Measurements from ENCODE around the gene TMEM208. TPM values are rescaled to one million over a fixed set of nuclear protein-coding genes. Genes with fewer than 3 reads are reported as not detected.

TMEM208 gene
- total RNA-seq, 4 donors from 2014 or later, result 14.7 to 35.8 (median 29.2) TPM

DNA sequence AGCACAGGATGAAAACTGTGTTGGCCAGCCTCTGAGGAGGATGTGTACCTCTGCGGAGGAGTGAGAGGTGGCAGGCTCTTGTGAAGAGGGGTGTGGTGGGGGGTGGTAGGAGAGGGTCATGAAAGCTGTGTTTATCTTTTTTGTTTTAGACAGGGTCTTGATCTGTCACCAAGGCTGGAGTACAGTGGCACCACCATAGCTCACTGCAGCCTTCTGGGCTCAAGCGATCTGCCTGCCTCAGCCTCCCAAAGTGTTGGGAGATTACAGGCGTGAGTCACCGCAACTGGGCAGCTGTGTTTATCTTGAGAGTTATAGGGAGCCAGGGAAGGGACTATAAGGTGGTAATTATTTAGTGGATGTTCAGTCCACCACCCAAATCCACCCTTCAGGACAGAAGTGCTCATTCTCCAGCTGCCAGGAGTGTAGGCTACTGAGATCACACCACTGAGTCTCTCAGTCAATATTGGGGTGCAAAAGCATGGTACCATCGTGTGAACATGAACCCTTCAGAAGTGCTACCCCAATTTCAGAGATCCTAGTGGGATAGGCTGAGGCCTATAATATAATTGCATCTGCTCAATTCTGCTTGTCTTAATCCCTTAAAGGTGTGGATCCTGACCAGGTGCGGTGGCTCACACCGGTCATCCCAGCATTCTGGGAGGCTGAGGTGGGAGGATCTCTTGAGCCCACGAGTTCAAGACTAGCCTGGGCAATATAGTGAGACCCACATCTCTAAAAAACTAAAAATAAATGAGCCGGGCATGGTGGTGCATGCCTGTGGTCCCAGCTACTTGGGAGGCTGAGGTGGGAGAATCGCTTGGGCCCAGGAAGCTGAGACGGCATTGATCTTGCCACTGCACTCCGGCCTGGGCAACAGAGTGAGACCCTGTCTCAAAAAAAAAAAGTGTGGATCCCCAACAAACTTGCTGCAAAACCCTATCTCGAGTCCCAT lies 36.2 kb upstream of the TMEM208 start:
- Histone ChIP-seq H3K4me1 (peaks cover 24 to 33% of the 10 kb centered on the region in 2 donors), H3K27me3 (no peaks in the 10 kb centered on the region), H3K27ac (peak overlapping the region in 1 of 4 donors; percentile 28), H3K36me3 (peaks cover 0 to 22% of the 10 kb centered on the region in 2 donors), H3K4me3 (peak overlapping the region in 1 of 4 donors; percentile 8), H3K9me3 (no peaks in the 10 kb centered on the region)
- intact Hi-C loops (cut with DNase I; ENCODE audit: low total_unique reads) (no loop called here), in situ Hi-C loops (cut with MboI; ENCODE audit: low sequenced_read_pairs in 4 of 4) (no loop called here)
- ATAC-seq (no peak), DNase-seq (no peak)
- TF ChIP-seq, protein P1, sequence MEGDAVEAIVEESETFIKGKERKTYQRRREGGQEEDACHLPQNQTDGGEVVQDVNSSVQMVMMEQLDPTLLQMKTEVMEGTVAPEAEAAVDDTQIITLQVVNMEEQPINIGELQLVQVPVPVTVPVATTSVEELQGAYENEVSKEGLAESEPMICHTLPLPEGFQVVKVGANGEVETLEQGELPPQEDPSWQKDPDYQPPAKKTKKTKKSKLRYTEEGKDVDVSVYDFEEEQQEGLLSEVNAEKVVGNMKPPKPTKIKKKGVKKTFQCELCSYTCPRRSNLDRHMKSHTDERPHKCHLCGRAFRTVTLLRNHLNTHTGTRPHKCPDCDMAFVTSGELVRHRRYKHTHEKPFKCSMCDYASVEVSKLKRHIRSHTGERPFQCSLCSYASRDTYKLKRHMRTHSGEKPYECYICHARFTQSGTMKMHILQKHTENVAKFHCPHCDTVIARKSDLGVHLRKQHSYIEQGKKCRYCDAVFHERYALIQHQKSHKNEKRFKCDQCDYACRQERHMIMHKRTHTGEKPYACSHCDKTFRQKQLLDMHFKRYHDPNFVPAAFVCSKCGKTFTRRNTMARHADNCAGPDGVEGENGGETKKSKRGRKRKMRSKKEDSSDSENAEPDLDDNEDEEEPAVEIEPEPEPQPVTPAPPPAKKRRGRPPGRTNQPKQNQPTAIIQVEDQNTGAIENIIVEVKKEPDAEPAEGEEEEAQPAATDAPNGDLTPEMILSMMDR (IDR thresholded peaks at IDR 0.05 in 4 of 5, conservative IDR thresholded peaks at IDR 0.05 in 1 of 5), result no peak
- TF ChIP-seq POLR2A (IDR thresholded peaks at IDR 0.05), result no peak

DNA sequence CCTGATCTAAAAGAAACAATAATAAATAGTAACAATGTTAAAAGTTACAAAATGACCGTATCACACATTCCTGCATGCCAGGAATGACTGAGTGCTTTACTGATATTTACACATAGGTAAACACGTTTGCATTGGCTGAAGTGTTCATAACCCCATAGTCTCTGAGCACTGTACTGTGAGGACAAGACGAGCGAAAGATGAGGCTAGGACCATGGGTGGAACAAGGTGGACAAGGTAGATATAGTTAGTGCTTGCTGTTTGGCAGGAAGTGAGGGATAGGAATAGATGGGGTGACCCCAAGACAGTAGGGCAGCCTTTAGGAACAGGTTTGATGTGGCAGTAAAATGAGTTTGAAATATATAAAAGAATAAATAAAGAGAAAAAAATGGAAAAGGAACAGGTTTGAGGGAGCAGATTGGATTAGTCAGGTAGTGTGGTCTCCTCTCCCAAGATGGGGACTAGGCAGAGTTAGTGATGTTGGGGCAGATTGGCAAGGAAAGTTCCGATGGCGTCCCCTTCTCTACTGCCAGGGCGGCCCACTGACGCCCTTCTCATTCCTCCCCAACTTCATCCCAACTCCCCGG lies 35.4 kb upstream of the TMEM208 start:
- Histone ChIP-seq H3K4me1 (peaks cover 22 to 30% of the 10 kb centered on the region in 2 donors), H3K4me3 (peak overlapping the region; percentile 40 to 99 (median 94)), H3K27me3 (no peaks in the 10 kb centered on the region), H3K36me3 (peaks cover 0 to 30% of the 10 kb centered on the region in 2 donors), H3K9me3 (no peaks in the 10 kb centered on the region), H3K27ac (peak overlapping the region; percentile 28 to 90 (median 57))
- in situ Hi-C loops (cut with MboI; ENCODE audit: low sequenced_read_pairs in 4 of 4), result no loop called here
- ATAC-seq, result no peak
- intact Hi-C loops (cut with DNase I; ENCODE audit: low total_unique reads), result no loop called here
- TF ChIP-seq, protein P1 (IDR thresholded peaks at IDR 0.05 in 4 of 5, conservative IDR thresholded peaks at IDR 0.05 in 1 of 5), result no peak
- no peak for TF ChIP-seq POLR2A (IDR thresholded peaks at IDR 0.05)
- no peak for DNase-seq

DNA sequence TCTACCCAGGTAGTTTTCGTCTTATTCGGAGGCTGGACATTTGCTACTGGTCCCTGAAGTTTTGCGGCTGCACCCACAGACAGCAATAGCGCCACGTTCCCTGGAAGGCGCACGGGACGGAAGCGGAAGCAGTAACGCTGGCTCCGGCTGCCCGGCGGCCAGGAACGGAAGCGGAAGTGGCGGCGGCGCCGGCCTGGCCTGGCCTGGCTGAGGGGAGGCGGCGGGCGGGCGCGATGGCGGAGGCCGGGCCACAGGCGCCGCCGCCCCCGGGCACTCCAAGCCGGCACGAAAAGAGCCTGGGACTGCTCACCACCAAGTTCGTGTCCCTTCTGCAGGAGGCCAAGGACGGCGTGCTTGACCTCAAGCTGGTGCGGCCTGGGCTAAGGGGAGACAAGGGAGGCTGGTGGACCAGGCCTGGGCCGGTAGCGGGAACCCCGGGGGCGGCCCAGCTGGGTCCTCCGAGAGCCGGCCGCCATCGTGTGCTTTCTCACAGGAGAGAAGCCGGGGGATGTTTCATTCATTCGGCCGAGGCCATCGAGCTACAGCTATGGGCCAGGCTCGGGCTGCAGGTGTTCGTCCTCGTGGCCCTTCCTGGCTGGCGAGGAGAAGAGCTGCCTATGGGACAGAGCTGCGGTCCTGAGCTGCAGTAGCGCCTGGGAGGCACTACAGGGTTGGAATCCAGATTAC lies 34.8 kb upstream of the TMEM208 start, which contains the start of gene E2F4:
Gene E2F4, plus strand, starts transcription at position 161 of the 687 bp plus-strand sequence. Its CDS starts 73 bp downstream, at position 234.
- H3K4me3 ChIP-seq, result peak within 1 kb of the TSS; percentile 92 to 99 (median 94)
- TF ChIP-seq, protein P1 (IDR thresholded peaks at IDR 0.05 in 4 of 5, conservative IDR thresholded peaks at IDR 0.05 in 1 of 5), result peak in 1 of 5 experiments; percentile 18
- peak; percentile 81 to 88 for TF ChIP-seq POLR2A (IDR thresholded peaks at IDR 0.05)
- H3K27ac ChIP-seq, result peak within 1 kb of the TSS; percentile 81 to 90 (median 86)
- intact Hi-C loops (cut with DNase I; ENCODE audit: low total_unique reads), result loop anchor here (1.0 kb wide), 1 partner anchor 35 kb away; the partner anchor contains the start of gene TMEM208
- DNase-seq, result peak; percentile 86 to 87
- H3K27me3 ChIP-seq, result no peaks in the 10 kb centered on the region
- H3K9me3 ChIP-seq, result no peaks in the 10 kb centered on the region
- peaks cover 3 to 36% of the 10 kb centered on the region in 2 donors for H3K36me3 ChIP-seq
- H3K4me1 ChIP-seq, result peaks cover 22 to 30% of the 10 kb centered on the region in 2 donors
- peak; percentile 92 to 93 for ATAC-seq
- in situ Hi-C loops (cut with MboI; ENCODE audit: low sequenced_read_pairs in 4 of 4), result no loop called here

DNA sequence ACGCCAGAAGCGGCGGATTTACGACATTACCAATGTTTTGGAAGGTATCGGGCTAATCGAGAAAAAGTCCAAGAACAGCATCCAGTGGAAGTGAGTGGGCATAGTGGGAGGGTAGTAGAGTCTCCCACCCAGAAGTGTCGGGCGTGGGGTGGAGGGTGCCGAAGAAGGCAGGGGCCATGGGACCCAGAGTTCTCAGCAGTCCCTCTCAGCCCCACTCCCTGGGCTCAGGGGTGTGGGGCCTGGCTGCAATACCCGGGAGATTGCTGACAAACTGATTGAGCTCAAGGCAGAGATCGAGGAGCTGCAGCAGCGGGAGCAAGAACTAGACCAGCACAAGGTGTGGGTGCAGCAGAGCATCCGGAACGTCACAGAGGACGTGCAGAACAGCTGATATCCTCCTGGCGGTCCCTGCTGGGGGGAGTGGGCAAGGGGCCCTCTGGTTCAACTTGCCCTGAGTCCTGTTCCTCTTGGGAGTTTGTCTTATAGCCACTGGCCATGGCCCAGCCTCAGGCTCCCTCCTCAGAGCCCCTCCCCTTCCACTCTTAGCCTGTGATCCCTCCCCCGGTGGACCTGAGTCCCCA lies 34.1 kb upstream of the TMEM208 start:
- peaks cover 3 to 42% of the 10 kb centered on the region in 2 donors for H3K36me3 ChIP-seq
- intact Hi-C loops (cut with DNase I; ENCODE audit: low total_unique reads), result loop anchor here (1.0 kb wide), 1 partner anchor 34 kb away; the partner anchor contains the start of gene TMEM208
- peak overlapping the region; percentile 92 to 99 (median 94) for H3K4me3 ChIP-seq
- H3K9me3 ChIP-seq, result no peaks in the 10 kb centered on the region
- in situ Hi-C loops (cut with MboI; ENCODE audit: low sequenced_read_pairs in 4 of 4), result no loop called here
- no peak for DNase-seq
- no peak for TF ChIP-seq POLR2A (IDR thresholded peaks at IDR 0.05)
- TF ChIP-seq, protein P1 (IDR thresholded peaks at IDR 0.05 in 4 of 5, conservative IDR thresholded peaks at IDR 0.05 in 1 of 5), result no peak
- peak overlapping the region; percentile 81 to 90 (median 86) for H3K27ac ChIP-seq
- H3K4me1 ChIP-seq, result peaks cover 22 to 31% of the 10 kb centered on the region in 2 donors
- no peaks in the 10 kb centered on the region for H3K27me3 ChIP-seq
- ATAC-seq, result no peak

Data from gastrocnemius medialis (tissue), 4 donors.